Heart left ventricle (tissue), 16 donors: Measurements from ENCODE around the gene CIB4. TPM values are rescaled to one million over a fixed set of nuclear protein-coding genes. Genes with fewer than 3 reads are reported as not detected.

Experiments
- ATAC-seq, 4 donors: fragments of 200-7000 bp; cut with Tn5 transposase; one replicate each; pipeline ENCODE4 v1.9.1; 2020 to 2022; ENCODE audit warnings: moderate library complexity in 4 of 4, mild to moderate bottlenecking in 3 of 4, moderate number of reproducible peaks in 1 of 4
- DNase-seq, 5 donors: peaks; one replicate each; pipeline ENCODE4 v3.0.0-alpha.2; 2020
- H3K27ac ChIP-seq, 12 donors: fragments of 200-600 bp; sonication (generic) in 4 of 12; one replicate each; pipeline versions ENCODE4 v1.5.0 to v1.8.0; 2016 to 2022; ENCODE audit warnings: mild to moderate bottlenecking in 2 of 12
- H3K27me3 ChIP-seq, 9 donors: fragments of 200-600 bp; sonication (generic) in 2 of 9; one replicate each; pipeline versions ENCODE4 v1.5.1 to v1.8.0; 2016 to 2022; ENCODE audit warnings: mild to moderate bottlenecking in 3 of 9
- H3K36me3 ChIP-seq, 9 donors: fragments of 200-600 bp; sonication (generic) in 2 of 9; one replicate each; pipeline versions ENCODE4 v1.5.0 to v1.8.0; 2018 to 2022; ENCODE audit warnings: mild to moderate bottlenecking in 2 of 9
- H3K4me1 ChIP-seq, 12 donors: fragments of 200-600 bp; sonication (generic) in 4 of 12; one replicate each; pipeline versions ENCODE4 v1.5.0 to v1.8.0; 2016 to 2022; ENCODE audit warnings: mild to moderate bottlenecking in 3 of 12
- H3K4me3 ChIP-seq, 12 donors: fragments of 200-600 bp; sonication (generic) in 4 of 12; one replicate each; pipeline versions ENCODE4 v1.5.0 to v1.8.0; 2017 to 2022; ENCODE audit warnings: mild to moderate bottlenecking in 9 of 12, moderate library complexity in 4 of 12
- H3K9me3 ChIP-seq, 12 donors: fragments of 200-600 bp; sonication (generic) in 4 of 12; one replicate each; pipeline versions ENCODE4 v1.5.0 to v1.8.0; 2016 to 2022; ENCODE audit warnings: mild to moderate bottlenecking in 1 of 12
- POLR2A ChIP-seq, 2 donors: fragments of 450-650 bp; IDR thresholded peaks; one replicate each; pipeline ENCODE4 v1.6.1; 2017; ENCODE audit warnings: antibody characterized with exemption in 2 of 2, mild to moderate bottlenecking in 2 of 2, moderate library complexity in 2 of 2
- WGBS, 4 donors: extraction: QIAGEN DNeasy Blood & Tissue Kit in 2 of 4; methylation state at CpG; one replicate each; pipeline versions ENCODE4 v1.1.5 to v1.1.7; 2013 to 2018; 5-methylcytosine and 5-hydroxymethylcytosine counted together
- intact Hi-C, 10 donors: fragments of 100-400 bp; cut with DNase I; formaldehyde crosslinking; loops; one replicate each; pipeline versions ENCODE4 v1.11.1 to v1.14.2; 2022
- polyA plus RNA-seq, 2 donors: library from polyadenylated mRNA; stranded (reverse); fragments of 200-250 nt; gene quantifications; one replicate each; pipeline ENCODE4 v1.2.3, GENCODE V29; 2013
- total RNA-seq, 9 donors: library from RNA; depleted of rRNA in 2 of 9; stranded (reverse); fragments of >200 nt in 2 of 9; fragmentation: NEBNext Ultra II Directional in 3 of 9; extraction: Animal tissue kit (Norgen Biotek cat#: 25700) in 3 of 9; gene quantifications; one replicate each; pipeline versions ENCODE4 v1.1.0 to v1.2.4, GENCODE V29; 2016 to 2023
- TF ChIP-seq, protein P1 (sequence below), 12 donors: fragments of 200-600 bp; sonication (generic) in 4 of 12; IDR thresholded peaks; one replicate each; pipeline versions ENCODE4 v1.5.0 to v1.8.0; 2018 to 2022; ENCODE audit warnings: antibody characterized with exemption in 12 of 12, mild to moderate bottlenecking in 5 of 12
- donor health status: ischemic (EF 13 %, LVEDD 7.1; RV severe dilation, severe dysfunction).
- donor health status: healthy with polysubstance abuse.
- donor health status: DM: no; HTN: yes; CAD: no.
- donor health status: DM: no; HTN: no; CAD: no.
- donor health status: ischemic (EF 25% LVEDD 6.9; RV normal size, moderate dysfunction).
- donor health status: ischemic (EF 25% LVEDD 5.7; RV mildly dilated, moderate dysfunction).
- donor health status: healthy.
- donor health status: DM: yes; HTN: yes; CAD: no.
- donor health status: ischemic (EF 35%, LVEDD 5.7; RV mildly dilated, moderate dysfunction).
- donor health status: nonischemic (EF 11% LVEDD 7.7; RV severe dilation, severe dysfunction).
- donor health status: DM: yes; HTN: yes; CAD: no.
- donor health status: PGD.
- donor health status: ischemic (EF 29% LVEDD 5.4; RV normal size, mild dysfunction).
- donor health status: nonischemic (EF 23%, LVEDD 6.1; RV moderate dilation, normal function).

CIB4 gene
- total and polyA plus RNA-seq, 11 donors = not detected

DNA sequence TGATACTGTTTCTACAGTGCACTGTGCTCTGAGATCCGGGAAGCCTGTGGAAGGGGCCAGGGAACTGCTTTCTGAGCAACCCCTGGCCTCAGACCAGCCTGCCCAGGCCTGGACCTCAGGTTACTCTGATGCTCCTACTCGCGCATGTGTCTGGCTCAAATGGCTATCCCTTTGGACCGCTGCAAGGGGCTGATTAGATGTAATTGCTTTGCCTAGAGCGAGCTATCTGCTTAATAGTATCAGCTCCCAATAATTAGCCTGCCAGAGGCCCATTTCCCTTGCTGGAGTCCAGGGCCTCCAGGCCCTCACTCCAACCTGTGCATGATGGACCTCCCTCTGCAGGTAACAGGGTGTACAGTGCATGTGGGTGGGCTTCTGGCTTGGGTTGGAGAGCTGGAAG is 44.2 kb upstream of the CIB4 start:
- Histone ChIP-seq H3K27ac (no peak overlapping the region), H3K4me3 (no peak overlapping the region), H3K36me3 (no peaks in the 10 kb centered on the region), H3K9me3 (no peaks in the 10 kb centered on the region), H3K4me1 (peaks cover 0 to 5% (median 0%) of the 10 kb centered on the region in 12 donors), H3K27me3 (peaks cover 0 to 6% (median 0%) of the 10 kb centered on the region in 9 donors)
- intact Hi-C loops = no loop called here
- no peak for DNase-seq
- ATAC-seq = no peak
- TF ChIP-seq POLR2A (IDR thresholded peaks at IDR 0.05) = no peak
- TF ChIP-seq, protein P1, sequence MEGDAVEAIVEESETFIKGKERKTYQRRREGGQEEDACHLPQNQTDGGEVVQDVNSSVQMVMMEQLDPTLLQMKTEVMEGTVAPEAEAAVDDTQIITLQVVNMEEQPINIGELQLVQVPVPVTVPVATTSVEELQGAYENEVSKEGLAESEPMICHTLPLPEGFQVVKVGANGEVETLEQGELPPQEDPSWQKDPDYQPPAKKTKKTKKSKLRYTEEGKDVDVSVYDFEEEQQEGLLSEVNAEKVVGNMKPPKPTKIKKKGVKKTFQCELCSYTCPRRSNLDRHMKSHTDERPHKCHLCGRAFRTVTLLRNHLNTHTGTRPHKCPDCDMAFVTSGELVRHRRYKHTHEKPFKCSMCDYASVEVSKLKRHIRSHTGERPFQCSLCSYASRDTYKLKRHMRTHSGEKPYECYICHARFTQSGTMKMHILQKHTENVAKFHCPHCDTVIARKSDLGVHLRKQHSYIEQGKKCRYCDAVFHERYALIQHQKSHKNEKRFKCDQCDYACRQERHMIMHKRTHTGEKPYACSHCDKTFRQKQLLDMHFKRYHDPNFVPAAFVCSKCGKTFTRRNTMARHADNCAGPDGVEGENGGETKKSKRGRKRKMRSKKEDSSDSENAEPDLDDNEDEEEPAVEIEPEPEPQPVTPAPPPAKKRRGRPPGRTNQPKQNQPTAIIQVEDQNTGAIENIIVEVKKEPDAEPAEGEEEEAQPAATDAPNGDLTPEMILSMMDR (IDR thresholded peaks at IDR 0.05) = no peak
- WGBS, 4 donors = 85 to 91% (median 86%) methylated on average over 4 to 5 of the region's 5 CpGs

DNA sequence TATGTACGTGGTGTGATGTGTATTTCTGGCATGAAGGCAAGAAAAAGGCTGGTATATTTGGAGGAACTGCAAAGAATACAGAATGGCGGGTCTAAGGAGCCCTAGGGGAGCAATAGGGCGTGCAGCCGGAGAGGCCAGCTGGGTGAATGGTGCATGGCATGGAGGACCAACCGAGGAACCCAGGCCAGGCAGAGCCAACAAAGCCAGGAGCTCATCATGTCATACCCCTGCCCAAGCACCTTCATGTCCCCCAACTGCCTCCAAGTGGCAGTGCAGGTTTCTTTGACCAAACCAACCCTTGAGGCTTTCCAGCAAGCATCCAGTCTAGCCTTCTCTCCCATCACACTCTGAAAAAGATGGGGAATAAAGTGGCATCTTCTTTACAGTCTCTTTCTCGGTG is 42.4 kb upstream of the CIB4 start:
- DNase-seq = no peak
- Histone ChIP-seq H3K27me3 (peaks cover 0 to 6% (median 0%) of the 10 kb centered on the region in 9 donors), H3K4me3 (no peak overlapping the region), H3K36me3 (no peaks in the 10 kb centered on the region), H3K9me3 (no peaks in the 10 kb centered on the region), H3K27ac (no peak overlapping the region), H3K4me1 (peaks cover 0 to 5% (median 0%) of the 10 kb centered on the region in 12 donors)
- no peak for ATAC-seq
- 80 to 89% (median 85%) methylated on average over 6 of the region's 6 CpGs for WGBS, 4 donors
- intact Hi-C loops = no loop called here
- no peak for TF ChIP-seq POLR2A (IDR thresholded peaks at IDR 0.05)
- TF ChIP-seq, protein P1 (IDR thresholded peaks at IDR 0.05) = no peak

DNA sequence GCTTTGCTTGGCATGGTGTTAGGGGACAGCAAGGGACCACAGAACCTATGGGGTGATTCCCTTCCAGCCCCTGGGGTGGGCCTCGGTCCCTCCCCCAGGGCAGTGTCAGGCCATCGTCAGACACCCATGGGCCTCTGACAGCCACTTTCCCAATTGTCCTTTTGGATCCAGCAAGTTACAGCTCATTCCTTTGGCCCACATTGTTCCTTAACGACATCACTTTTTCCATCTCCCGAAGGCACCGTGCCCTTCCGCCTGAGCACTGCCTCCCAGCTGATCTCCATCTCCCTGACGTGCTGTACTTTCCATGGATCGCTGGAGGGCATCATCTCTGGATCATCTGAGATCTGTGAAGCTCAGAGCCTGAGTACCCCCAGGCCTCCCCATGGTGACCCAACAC is 41.0 kb upstream of the CIB4 start:
- H3K27ac ChIP-seq = no peak overlapping the region
- peak in 2 of 4 donors; percentile 30 to 66 for ATAC-seq

DNA sequence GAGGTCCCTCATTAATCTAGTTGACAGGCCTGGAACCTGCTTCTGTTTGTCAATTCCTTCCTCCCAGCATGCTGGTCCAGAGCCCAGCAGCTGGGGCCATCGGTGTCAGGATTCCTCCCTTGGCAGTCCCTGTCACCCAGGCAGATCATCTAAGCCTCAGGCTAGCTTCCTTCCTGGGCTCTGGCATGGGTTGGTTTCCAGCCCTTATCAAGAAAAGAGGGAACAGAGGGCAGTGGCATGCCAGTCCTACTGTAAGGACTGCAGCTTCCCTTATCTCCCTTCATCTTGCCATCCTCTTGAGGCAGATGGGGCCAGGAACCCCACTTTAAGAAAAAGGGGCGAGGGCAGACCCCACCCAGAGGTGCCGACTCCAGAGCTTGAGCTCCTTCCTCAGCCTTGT is 40.5 kb upstream of the CIB4 start:
- TF ChIP-seq POLR2A (IDR thresholded peaks at IDR 0.05) = no peak
- TF ChIP-seq, protein P1 (IDR thresholded peaks at IDR 0.05) = no peak
- peak in 1 of 4 donors; percentile 6 for ATAC-seq
- 29 to 80% (median 66%) methylated on average over 1 to 3 of the region's 3 CpGs for WGBS, 4 donors

More for the DNA sequence above, 41.0 kb upstream of the CIB4 start:
- no peak for DNase-seq
- Histone ChIP-seq H3K27me3 (peaks cover 0 to 6% (median 0%) of the 10 kb centered on the region in 9 donors), H3K4me3 (no peak overlapping the region), H3K9me3 (peaks cover 0 to 5% (median 0%) of the 10 kb centered on the region in 12 donors), H3K4me1 (peaks cover 0 to 5% (median 0%) of the 10 kb centered on the region in 12 donors), H3K36me3 (no peaks in the 10 kb centered on the region)
- 46 to 51% (median 48%) methylated on average over 8 of the region's 8 CpGs for WGBS, 4 donors
- intact Hi-C loops = no loop called here
- no peak for TF ChIP-seq POLR2A (IDR thresholded peaks at IDR 0.05)

DNA sequence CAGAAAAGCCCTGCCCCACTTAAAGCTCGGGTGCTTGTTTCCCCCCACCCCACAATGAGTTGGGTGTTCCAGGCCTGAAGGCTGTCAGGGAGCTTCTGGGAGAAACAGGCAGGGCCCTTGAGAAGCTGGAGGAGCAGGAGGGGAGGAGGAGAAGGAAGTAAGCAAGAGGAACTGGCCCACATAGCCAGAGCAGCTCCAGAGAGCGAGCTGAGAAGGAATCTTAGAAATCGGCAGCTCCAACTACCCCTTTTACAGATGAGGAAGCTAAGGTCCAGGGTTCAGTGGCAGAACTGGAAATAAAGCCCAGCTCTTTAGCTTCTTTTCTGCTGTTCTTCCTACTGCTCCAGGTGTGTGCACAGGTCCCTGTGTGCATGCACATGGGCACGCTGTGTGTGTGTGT is 38.7 kb upstream of the CIB4 start:
- Histone ChIP-seq H3K27me3 (peaks cover 0 to 7% (median 0%) of the 10 kb centered on the region in 9 donors), H3K9me3 (peaks cover 0 to 5% (median 0%) of the 10 kb centered on the region in 12 donors), H3K27ac (no peak overlapping the region), H3K4me1 (peaks cover 0 to 5% (median 0%) of the 10 kb centered on the region in 12 donors), H3K4me3 (no peak overlapping the region), H3K36me3 (no peaks in the 10 kb centered on the region)
- TF ChIP-seq, protein P1 (IDR thresholded peaks at IDR 0.05) = no peak
- no peak for TF ChIP-seq POLR2A (IDR thresholded peaks at IDR 0.05)
- DNase-seq (no peak), ATAC-seq (no peak)
- WGBS, 4 donors = 68 to 87% (median 78%) methylated on average over 4 of the region's 4 CpGs
- intact Hi-C loops = no loop called here

More for the DNA sequence above, 40.5 kb upstream of the CIB4 start:
- no peak for DNase-seq
- H3K27me3 ChIP-seq = peaks cover 0 to 6% (median 0%) of the 10 kb centered on the region in 9 donors
- peaks cover 0 to 5% (median 0%) of the 10 kb centered on the region in 12 donors for H3K4me1 ChIP-seq
- H3K27ac ChIP-seq = no peak overlapping the region
- H3K9me3 ChIP-seq = peaks cover 0 to 5% (median 0%) of the 10 kb centered on the region in 12 donors
- H3K36me3 ChIP-seq = no peaks in the 10 kb centered on the region
- H3K4me3 ChIP-seq = no peak overlapping the region
- intact Hi-C loops = no loop called here
